ENCODE results near the gene CSTPP1.
"Not testable (repeated sequence)": the region's sequence is repeated elsewhere in the genome, so short reads cannot be mapped to it uniquely, and the experiment has no call there.

DNA sequence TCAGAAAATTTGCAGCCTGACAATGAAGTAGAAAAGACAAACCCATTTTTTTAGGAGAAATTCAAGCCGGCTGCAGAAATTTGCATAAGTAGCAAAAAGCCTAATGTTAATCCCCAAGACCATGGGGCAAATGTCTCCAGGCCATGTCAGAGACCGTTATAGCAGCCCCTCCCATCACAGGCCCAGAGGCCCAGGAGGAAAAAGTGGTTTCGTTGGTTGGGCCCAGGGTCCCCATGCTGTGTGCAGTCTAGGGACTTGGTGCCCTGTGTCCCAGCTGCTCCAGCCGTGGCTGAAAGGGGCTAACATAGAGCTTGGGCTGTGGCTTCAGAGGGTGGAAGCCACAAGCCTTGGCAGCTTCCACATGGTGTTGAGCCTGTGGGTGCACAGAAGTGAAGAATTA, 8.6 kb upstream of the CSTPP1 start:
- TF ChIP-seq, protein P1, sequence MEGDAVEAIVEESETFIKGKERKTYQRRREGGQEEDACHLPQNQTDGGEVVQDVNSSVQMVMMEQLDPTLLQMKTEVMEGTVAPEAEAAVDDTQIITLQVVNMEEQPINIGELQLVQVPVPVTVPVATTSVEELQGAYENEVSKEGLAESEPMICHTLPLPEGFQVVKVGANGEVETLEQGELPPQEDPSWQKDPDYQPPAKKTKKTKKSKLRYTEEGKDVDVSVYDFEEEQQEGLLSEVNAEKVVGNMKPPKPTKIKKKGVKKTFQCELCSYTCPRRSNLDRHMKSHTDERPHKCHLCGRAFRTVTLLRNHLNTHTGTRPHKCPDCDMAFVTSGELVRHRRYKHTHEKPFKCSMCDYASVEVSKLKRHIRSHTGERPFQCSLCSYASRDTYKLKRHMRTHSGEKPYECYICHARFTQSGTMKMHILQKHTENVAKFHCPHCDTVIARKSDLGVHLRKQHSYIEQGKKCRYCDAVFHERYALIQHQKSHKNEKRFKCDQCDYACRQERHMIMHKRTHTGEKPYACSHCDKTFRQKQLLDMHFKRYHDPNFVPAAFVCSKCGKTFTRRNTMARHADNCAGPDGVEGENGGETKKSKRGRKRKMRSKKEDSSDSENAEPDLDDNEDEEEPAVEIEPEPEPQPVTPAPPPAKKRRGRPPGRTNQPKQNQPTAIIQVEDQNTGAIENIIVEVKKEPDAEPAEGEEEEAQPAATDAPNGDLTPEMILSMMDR (conservative IDR thresholded peaks at IDR 0.05): not testable (repeated sequence)
- not testable (repeated sequence) for TF ChIP-seq EZH2 (IDR thresholded peaks at IDR 0.05; ENCODE audit: low read depth)
